Measurements from ENCODE around the gene FAM20C.

Gene FAM20C

DNA sequence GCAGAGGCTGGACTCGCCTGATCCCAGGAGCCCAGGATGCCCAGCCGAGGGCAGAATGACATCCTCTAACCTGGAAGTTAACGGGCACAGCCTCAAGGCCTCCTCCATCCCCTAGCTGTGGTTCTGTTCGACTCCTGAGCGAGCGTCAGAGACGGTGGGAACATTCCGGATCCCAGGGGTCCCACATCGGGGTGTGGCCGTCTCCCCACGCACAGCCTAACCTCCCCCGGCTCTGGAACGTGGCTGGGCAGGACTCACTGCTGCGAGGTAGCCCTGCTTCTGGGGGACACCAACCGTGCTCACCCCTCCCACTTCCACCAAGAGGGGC, 106.0 kb downstream of the FAM20C start:
- no peaks in the 10 kb centered on the region for H3K9me3 ChIP-seq (ENCODE audit: control insufficient read depth, low read length)
- no peaks in the 10 kb centered on the region for H3K36me3 ChIP-seq (ENCODE audit: control insufficient read depth, insufficient read depth, low read length)
- no peak overlapping the region for H3K9ac ChIP-seq (ENCODE audit: low read length)
- peaks cover 8% of the 10 kb centered on the region for H3K27me3 ChIP-seq (ENCODE audit: control insufficient read depth, insufficient read depth, low read length)
- no peak overlapping the region for H3K4me3 ChIP-seq (ENCODE audit: low read length)
- no peaks in the 10 kb centered on the region for H3K4me1 ChIP-seq (ENCODE audit: control insufficient read depth, insufficient read depth, low read length)

DNA sequence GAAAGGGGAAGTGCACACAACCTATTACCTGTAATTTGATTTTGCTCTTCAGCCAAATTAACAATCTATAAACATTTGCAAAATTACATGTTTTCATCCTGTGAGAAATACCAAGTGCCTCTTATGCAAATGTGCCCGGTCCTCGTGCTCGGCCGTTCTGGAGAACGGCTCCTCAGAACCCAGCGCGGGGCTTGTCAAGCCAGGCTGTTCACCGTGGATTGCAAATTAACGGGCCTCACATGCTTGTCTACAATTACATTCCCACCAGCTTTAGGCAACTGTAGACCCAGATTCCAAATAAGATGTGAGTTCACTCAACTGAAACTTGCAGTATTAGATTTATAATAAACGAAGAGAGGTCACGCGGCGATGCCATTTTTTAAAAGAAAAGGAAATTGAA, 106.4 kb downstream of the FAM20C start:
- Histone ChIP-seq H3K4me1 (ENCODE audit: control insufficient read depth, insufficient read depth, low read length) (no peaks in the 10 kb centered on the region), H3K4me3 (ENCODE audit: low read length) (no peak overlapping the region), H3K9me3 (ENCODE audit: control insufficient read depth, low read length) (no peaks in the 10 kb centered on the region), H3K9ac (ENCODE audit: low read length) (no peak overlapping the region), H3K36me3 (ENCODE audit: control insufficient read depth, insufficient read depth, low read length) (no peaks in the 10 kb centered on the region), H3K27me3 (ENCODE audit: control insufficient read depth, insufficient read depth, low read length) (peaks cover 8% of the 10 kb centered on the region)

DNA sequence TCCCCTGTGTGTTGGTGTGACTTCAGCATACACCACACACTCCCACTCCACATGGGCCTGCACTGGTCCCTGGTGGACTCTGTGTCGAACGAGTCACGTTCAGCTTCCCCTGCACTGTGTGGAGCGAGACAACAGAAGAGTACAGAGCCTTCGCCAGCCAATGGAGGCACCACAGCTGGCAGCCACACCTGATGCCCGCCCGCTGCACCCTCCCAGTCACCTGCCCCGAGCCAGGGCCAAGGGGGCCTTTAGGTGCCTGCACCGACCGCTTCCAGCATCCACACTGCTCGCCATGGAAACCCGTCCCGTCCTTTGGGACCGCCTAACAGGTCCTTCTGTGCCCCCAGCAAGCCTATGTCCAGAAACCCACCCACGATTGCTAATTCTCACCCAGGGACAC, 106.8 kb downstream of the FAM20C start:
- no peak overlapping the region for H3K9ac ChIP-seq (ENCODE audit: low read length)
- peaks cover 5% of the 10 kb centered on the region for H3K27me3 ChIP-seq (ENCODE audit: control insufficient read depth, insufficient read depth, low read length)
- H3K4me3 ChIP-seq (ENCODE audit: low read length): no peak overlapping the region
- H3K4me1 ChIP-seq (ENCODE audit: control insufficient read depth, insufficient read depth, low read length): no peaks in the 10 kb centered on the region
- H3K36me3 ChIP-seq (ENCODE audit: control insufficient read depth, insufficient read depth, low read length): no peaks in the 10 kb centered on the region
- H3K9me3 ChIP-seq (ENCODE audit: control insufficient read depth, low read length): no peaks in the 10 kb centered on the region

DNA sequence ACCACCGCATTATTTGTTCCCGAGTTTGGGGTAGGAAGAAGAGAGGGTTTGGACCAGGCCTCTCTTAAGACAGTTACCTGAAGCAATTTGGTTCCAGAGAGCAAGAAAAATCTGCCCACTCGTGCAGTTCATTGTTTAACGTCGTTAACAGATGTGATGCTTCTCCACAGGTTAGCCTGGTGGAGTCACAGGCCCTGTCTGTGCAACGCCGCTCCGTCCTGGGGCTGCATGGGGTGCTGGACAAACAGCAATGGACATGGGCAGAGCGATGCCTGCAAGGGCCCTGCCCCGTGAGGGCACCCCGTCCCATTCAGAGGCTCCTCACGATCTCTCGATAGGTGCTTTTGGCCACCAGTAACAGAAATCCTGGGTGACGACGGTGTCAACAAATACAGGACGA, 107.3 kb downstream of the FAM20C start:
- H3K4me1 ChIP-seq (ENCODE audit: control insufficient read depth, insufficient read depth, low read length): no peaks in the 10 kb centered on the region

DNA sequence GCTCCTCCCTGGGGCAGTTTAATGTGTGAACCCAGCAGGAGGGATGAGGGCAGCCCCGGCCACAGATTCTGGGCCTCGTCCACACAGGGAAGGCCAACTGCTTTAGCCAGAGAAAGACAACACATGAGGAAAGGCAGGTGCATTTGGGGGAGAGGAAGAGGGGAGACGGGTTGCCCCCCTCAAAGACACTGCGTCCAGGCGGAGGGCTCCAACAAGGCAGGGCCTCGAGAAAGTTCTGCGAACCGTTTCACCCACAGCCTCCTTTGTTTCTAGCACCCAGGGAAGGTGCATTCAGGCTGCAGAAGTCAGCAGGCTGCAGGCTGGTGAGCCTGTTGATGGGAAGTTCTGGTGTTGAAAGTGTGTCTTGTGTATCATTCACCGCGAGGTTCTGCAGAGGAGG, 107.7 kb downstream of the FAM20C start:
- H3K4me3 ChIP-seq (ENCODE audit: low read length): no peak overlapping the region
- no peaks in the 10 kb centered on the region for H3K9me3 ChIP-seq (ENCODE audit: control insufficient read depth, low read length)
- H3K36me3 ChIP-seq (ENCODE audit: control insufficient read depth, insufficient read depth, low read length): no peaks in the 10 kb centered on the region
- no peak overlapping the region for H3K9ac ChIP-seq (ENCODE audit: low read length)
- H3K4me1 ChIP-seq (ENCODE audit: control insufficient read depth, insufficient read depth, low read length): no peaks in the 10 kb centered on the region
- H3K27me3 ChIP-seq (ENCODE audit: control insufficient read depth, insufficient read depth, low read length): no peaks in the 10 kb centered on the region

More for the DNA sequence above, 107.3 kb downstream of the FAM20C start:
- no peaks in the 10 kb centered on the region for H3K9me3 ChIP-seq (ENCODE audit: control insufficient read depth, low read length)
- peaks cover under 1% of the 10 kb centered on the region for H3K27me3 ChIP-seq (ENCODE audit: control insufficient read depth, insufficient read depth, low read length)
- H3K4me3 ChIP-seq (ENCODE audit: low read length): no peak overlapping the region
- no peak overlapping the region for H3K9ac ChIP-seq (ENCODE audit: low read length)
- no peaks in the 10 kb centered on the region for H3K36me3 ChIP-seq (ENCODE audit: control insufficient read depth, insufficient read depth, low read length)

DNA sequence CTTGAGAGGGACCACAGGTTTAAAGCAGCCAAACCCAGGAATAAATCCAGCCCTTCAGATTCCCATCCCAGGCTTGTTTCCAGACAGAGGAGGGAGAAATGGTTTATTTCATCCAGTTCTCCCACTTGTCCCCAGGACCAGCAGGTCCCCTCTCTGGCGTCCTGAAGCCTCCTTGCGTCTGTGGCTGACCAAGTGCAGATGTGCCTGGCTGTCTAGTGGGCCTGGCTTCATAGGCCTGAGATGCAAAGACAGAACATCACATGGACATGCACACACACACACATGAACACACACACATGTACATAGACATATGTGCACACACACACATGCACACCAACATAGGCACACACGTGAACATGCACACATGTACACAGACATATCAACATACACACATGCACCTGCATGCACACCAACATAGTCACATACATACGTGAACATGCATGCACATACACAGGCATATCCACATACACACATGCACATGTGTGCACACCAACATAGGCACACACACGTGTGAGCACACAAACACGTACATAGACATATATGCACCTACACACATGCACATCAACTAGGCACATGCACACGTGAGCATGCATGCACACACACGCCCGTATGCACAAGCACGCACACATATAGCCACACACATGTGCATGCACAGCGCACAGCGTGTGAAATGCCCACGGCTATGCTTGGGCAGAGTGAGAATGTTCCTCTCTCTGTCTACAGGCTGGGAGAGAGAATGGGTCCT, 108.3 kb downstream of the FAM20C start:
- H3K27me3 ChIP-seq (ENCODE audit: control insufficient read depth, insufficient read depth, low read length): no peaks in the 10 kb centered on the region
- H3K36me3 ChIP-seq (ENCODE audit: control insufficient read depth, insufficient read depth, low read length): no peaks in the 10 kb centered on the region
- no peaks in the 10 kb centered on the region for H3K4me1 ChIP-seq (ENCODE audit: control insufficient read depth, insufficient read depth, low read length)
- no peak overlapping the region for H3K4me3 ChIP-seq (ENCODE audit: low read length)
- H3K9me3 ChIP-seq (ENCODE audit: control insufficient read depth, low read length): no peaks in the 10 kb centered on the region
- H3K9ac ChIP-seq (ENCODE audit: low read length): no peak overlapping the region

DNA sequence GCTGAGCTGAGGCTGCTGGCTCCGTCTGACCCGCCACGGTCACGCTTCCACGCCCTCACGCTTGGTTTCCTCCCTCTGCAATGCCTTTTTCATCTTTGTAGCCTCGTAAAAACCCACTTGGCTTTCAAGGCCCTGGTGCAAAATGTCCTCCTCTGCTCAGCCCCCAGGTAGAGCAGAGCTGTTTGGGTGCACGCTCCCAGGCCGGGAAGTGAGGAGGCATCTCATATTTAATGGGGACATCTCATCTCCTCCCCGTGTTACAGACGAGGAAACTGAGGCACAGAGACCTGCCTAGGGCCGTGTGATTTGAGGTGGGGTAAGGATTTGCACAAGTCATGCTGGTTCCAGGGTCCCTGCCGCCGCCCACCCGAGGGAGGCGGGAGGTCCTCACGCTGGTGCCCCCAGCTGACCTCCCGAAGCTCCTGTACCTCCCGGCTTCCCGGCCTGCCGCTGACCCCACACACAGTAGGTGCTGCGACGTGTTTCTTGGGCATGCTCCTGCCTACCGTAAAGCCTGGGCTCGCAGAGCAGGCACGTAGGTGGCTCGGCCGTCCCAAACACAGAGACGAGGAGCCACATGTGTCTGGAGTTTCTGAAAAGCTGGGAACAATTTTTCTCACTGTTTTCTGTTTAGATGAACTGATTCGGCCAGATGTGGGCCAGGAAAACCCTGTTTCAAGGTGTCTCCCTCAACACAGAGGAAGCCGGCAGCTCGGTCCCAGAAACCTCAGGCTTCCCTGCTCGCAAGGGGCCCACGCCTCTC, 109.1 kb downstream of the FAM20C start:
- no peak overlapping the region for H3K4me3 ChIP-seq (ENCODE audit: low read length)
- H3K4me1 ChIP-seq (ENCODE audit: control insufficient read depth, insufficient read depth, low read length): no peaks in the 10 kb centered on the region
- no peaks in the 10 kb centered on the region for H3K9me3 ChIP-seq (ENCODE audit: control insufficient read depth, low read length)
- no peak overlapping the region for H3K9ac ChIP-seq (ENCODE audit: low read length)
- no peaks in the 10 kb centered on the region for H3K27me3 ChIP-seq (ENCODE audit: control insufficient read depth, insufficient read depth, low read length)
- H3K36me3 ChIP-seq (ENCODE audit: control insufficient read depth, insufficient read depth, low read length): no peaks in the 10 kb centered on the region

DNA sequence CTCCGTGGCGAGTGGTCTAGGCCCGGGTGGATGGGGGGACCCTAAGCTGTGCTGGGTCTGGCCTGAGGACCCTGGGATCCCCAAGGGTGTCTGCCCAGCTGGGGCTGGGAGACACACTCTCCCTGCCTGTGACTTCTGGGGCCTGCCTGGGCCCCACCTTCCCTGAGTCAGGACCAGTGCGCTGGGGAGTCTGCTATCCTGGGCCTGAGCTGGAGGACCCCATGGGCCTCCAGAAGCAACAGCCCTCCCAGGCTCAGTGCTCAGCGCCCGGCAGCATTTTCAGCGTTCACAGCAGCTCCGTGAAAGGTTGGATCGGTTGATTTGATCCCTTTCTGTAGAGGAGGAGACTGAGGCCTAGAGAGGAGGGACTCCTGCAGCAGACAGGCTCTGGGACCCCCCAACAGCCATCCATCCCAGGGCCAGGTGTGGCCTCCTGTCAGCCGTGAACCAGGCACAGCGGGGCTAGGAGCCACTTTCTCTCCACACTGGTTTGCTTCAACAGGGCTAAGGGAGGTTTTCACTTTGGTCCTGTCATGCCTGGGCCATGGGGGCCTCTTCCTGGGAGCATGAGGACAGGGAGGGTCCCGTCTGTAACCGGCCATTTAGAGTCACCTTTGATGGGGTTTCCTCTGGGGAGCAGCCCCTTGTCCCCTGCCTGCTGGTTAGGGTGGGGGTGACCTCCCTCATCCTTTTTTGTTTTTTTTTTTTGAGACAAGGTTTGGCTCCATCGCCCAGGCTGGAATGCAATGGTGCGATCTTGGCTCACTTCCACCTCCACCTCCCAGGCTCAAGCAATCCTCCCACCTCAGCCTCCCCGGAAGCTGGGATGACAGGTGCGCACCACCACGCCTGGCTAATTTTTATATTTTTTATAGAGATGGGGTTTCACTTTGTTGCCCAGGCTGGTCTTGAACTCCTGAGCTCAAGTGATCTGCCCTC, 110.0 kb downstream of the FAM20C start:
- H3K4me3 ChIP-seq (ENCODE audit: low read length): no peak overlapping the region
- H3K4me1 ChIP-seq (ENCODE audit: control insufficient read depth, insufficient read depth, low read length): no peaks in the 10 kb centered on the region
- no peaks in the 10 kb centered on the region for H3K27me3 ChIP-seq (ENCODE audit: control insufficient read depth, insufficient read depth, low read length)
- H3K9ac ChIP-seq (ENCODE audit: low read length): no peak overlapping the region
- H3K36me3 ChIP-seq (ENCODE audit: control insufficient read depth, insufficient read depth, low read length): no peaks in the 10 kb centered on the region
- H3K9me3 ChIP-seq (ENCODE audit: control insufficient read depth, low read length): no peaks in the 10 kb centered on the region

DNA sequence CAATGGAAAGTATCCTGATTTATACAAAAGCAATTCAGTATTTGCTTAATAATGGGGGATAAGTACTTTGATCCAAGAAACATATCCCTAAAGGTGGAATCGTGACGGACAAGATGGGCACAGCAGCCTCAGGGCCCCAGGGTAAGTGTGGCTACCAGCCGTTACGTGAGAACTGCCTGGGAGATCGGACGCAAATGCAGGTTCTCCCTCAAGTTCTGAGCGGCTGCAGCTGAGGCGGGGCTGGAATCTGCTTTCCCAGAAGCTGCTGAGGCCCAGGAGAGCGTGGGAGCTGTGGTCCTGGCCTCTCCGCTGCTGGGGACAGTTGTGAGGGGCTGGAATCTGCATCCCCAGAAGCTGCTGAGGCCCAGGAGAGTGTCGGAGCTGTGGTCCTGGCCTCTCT, 111.1 kb downstream of the FAM20C start:
- no peak overlapping the region for H3K9ac ChIP-seq (ENCODE audit: low read length)
- no peak overlapping the region for H3K4me3 ChIP-seq (ENCODE audit: low read length)

DNA sequence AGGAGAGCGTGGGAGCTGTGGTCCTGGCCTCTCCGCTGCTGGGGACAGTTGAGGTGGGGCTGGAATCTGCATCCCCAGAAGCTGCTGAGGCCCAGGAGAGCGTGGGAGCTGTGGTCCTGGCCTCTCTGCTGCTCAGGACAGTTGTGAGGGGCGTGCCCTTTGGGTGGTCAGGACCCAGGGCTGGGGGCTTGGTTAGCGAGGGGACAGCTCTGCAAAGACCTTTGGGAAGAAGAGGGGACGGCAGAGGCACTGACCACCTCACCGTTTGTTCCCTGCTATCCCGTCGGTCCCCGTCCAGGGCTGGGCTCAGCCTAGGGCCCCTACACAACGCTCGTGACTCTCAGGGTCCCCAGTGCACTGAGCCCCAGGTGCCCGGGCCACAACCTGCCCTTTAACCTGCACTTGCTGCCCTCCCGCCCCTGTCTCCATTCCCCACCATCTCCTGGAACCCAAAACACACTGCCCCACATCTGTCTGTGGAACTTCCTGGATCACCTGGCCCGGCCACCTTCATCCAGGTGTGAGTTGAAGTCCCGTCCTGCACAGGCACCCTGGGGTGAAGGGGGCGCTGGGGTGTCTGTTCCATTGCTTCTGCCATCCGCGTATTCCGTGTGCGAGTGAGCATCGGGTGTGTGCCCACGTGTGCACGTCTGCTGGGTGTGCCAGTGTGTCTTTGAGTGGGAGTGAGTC, 111.7 kb downstream of the FAM20C start:
- Histone ChIP-seq H3K9me3 (ENCODE audit: control insufficient read depth, low read length) (no peaks in the 10 kb centered on the region), H3K4me1 (ENCODE audit: control insufficient read depth, insufficient read depth, low read length) (no peaks in the 10 kb centered on the region), H3K9ac (ENCODE audit: low read length) (no peak overlapping the region), H3K27me3 (ENCODE audit: control insufficient read depth, insufficient read depth, low read length) (no peaks in the 10 kb centered on the region), H3K36me3 (ENCODE audit: control insufficient read depth, insufficient read depth, low read length) (no peaks in the 10 kb centered on the region), H3K4me3 (ENCODE audit: low read length) (no peak overlapping the region)

More for the DNA sequence above, 111.1 kb downstream of the FAM20C start:
- H3K9me3 ChIP-seq (ENCODE audit: control insufficient read depth, low read length): no peaks in the 10 kb centered on the region
- H3K4me1 ChIP-seq (ENCODE audit: control insufficient read depth, insufficient read depth, low read length): no peaks in the 10 kb centered on the region
- H3K36me3 ChIP-seq (ENCODE audit: control insufficient read depth, insufficient read depth, low read length): no peaks in the 10 kb centered on the region
- H3K27me3 ChIP-seq (ENCODE audit: control insufficient read depth, insufficient read depth, low read length): no peaks in the 10 kb centered on the region

DNA sequence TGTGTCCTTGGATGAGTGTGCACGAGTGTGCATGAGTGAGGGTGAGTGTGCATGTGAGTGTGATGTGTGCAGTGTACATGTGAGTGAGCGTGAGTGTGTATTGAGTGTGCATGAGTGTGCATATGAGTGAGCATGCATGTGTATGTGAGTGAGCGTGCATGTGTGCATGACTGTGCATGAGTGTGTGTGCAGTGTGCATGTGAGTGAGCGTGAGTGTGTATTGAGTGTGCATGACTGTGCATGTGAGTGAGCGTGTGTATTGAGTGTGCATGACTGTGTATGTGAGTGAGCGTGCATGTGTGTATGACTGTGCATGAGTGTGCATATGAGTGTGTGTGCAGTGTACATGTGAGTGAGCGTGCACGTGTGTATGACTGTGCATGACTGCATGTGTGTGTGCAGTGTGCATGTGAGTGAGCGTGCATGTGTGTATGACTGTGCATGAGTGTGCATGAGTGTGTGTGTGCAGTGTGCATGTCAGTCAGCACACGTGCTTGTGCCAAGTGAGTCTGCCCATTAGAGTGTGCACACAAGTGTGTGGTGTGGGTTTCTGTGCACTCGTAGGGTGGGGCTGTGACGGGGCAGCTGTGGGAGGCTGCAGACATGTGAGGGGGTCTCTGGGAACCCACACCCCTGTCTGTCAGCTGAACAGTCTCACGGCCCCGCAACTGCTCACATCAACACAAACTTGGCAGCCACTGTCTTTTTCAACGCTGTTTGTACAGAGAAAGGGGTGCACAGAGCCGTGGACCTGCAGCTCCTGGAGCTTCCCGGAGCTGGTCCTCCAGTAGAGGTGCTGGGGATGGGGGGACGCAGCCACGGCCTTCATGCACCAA, 112.4 kb downstream of the FAM20C start:
- no peaks in the 10 kb centered on the region for H3K9me3 ChIP-seq (ENCODE audit: control insufficient read depth, low read length)
- no peak overlapping the region for H3K4me3 ChIP-seq (ENCODE audit: low read length)

More for the DNA sequence above, 112.4 kb downstream of the FAM20C start:
- Histone ChIP-seq H3K27me3 (ENCODE audit: control insufficient read depth, insufficient read depth, low read length) (no peaks in the 10 kb centered on the region), H3K4me1 (ENCODE audit: control insufficient read depth, insufficient read depth, low read length) (no peaks in the 10 kb centered on the region), H3K9ac (ENCODE audit: low read length) (no peak overlapping the region), H3K36me3 (ENCODE audit: control insufficient read depth, insufficient read depth, low read length) (no peaks in the 10 kb centered on the region)

Measured in mucosa of stomach (tissue), 1 donor.